Endometrium (tissue), 2 donors: Measurements from ENCODE around the gene SCP2D1.

Experiments
- FAIRE-seq: peaks from 2 replicates; lab custom pipeline; 2012; peaks lifted over from hg19 to GRCh38; lab: Jason Lieb, UNC
- donor health status: control.
- donor health status: control.

Gene SCP2D1

DNA sequence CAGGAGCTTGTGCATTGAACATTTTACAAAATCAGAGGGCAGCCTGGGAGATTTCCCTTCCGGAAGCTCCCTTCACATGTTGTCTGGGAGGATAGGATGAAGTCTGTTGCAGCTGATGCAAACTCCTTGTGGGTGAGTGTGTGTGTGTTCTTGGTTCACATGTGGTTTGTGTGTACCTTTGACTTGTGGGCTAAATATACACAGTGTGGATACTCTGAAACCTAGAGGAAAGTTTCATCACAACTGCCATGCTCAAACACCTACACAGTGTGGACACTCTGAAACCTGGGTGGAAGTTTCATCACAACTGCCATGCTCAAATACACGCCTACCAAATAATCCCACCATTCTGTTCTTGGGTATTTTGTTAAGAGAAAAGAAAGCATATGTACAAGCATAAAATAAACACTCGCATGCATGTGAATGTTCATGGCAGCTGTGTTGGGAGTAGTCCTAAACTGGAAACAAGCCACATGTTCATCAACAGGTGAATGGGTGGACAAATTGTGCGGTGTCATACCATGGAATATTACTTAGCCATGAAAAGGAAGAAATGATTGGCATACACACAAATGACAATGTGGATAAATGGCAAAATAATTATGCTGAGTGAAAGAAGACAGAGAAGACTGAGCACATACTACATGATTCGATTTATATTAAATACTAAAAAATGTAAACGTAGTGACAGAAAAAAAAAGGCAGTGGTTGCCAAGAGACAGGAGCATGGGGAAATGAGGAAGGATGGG lies 1.8 kb downstream of the SCP2D1 start:
- no peak for FAIRE-seq

DNA sequence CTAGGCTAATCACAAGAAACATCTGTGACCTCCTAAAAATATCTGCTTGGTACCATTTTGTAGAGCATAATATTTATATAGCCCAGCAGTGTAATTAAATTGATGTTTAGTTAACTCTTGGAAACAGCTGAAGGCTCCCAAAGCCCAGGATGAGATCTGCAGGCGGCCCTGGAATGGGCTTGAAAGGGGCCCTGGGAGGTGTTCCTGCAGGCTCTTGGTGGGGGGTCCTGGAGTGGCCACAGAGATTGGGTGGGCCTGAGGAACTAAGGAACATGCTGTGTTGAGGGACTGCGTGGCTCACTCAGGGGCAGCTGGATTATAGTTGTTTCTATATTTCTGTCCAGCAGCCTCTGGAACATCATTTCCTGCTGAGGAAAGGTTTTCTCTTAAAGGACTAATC lies 9.2 kb downstream of the SCP2D1 start:
- peak; percentile 91 for FAIRE-seq

- FAIRE-seq, result no peak
These were observed 18.4 kb downstream of the SCP2D1 start for GRCh38 chr20:18831830-18832499.

- FAIRE-seq, result no peak
These were observed 19.1 kb downstream of the SCP2D1 start for GRCh38 chr20:18832546-18833200.

- FAIRE-seq, result no peak
These were observed 22.1 kb downstream of the SCP2D1 start for GRCh38 chr20:18835466-18836256.

DNA sequence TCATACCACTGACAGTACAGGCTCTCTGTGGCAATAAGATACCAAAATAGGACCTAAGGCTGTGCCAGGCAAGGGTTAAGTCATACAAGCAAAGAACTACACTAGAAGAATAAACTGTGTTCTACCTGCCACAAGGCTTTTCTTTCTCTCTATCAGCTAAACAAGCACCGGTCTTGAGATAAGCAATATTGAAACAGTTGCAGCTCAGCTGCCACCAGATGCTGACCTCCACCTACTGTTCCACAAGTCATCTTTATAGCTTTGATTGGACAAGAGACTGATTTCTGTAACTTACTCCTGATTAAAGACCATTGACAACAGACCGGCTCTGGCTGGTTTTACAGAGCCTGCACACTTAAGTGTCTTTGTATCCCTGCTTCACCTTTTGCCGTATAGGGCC lies 24.1 kb downstream of the SCP2D1 start:
- no peak for FAIRE-seq

DNA sequence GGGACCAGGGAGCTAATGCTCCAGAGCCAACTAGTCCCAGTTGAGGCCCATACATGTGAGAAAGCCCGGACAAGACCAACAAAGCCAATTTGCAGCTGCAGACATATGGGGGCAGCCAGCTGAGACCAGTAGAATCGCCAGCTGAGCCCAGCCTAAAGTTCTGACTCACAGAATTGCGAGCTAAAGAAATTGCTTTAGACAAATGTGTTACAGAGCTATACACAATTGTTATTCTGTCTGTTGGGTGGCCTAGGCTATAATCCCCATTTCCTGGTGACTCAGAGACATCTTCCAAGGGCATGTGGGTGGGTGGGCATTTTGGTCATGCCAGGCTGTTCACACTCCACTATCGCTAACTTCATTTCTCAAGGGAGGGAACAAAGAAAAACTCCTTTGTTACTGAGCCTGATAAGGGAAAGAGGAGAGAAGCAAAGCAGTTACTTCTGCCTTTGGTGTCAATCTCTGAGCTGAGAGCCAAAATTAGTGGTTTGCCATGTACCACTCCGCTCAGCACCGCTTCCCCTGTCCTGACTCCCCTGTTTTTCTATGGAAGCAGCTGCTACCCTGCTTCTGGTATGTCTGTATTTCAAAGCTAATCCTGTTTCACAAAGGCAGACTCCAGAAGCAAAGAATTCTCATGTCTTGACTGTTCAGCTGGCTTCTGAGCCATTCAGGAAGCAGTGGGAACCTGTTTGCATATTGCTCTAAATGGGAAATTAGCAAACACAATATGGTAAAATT lies 26.1 kb downstream of the SCP2D1 start:
- no peak for FAIRE-seq

DNA sequence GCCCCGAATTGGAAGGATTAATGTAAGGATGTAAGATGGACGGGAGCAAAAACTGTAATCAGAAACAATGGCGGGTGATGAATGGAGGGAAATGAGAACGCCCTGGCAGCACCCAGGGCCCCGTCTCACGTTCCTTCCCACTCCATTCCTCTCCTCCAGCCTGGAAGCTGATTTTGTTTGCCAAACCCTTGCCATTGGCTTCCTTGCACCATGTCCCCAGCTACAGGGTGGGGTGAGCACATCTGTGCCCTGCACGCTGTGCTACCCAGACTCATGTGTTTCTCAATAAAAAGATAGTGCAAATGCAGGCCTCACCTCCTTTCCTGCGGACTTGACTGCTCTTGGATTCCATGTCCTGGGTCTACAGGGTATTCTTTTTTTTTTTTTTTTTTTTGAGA lies 26.7 kb downstream of the SCP2D1 start:
- no peak for FAIRE-seq

- FAIRE-seq, result no peak
These were observed 31.4 kb downstream of the SCP2D1 start for GRCh38 chr20:18845017-18845416.

GRCh38 chr20:18847226-18847755 lies 33.7 kb downstream of the SCP2D1 start:
- peak; percentile 15 for FAIRE-seq

DNA sequence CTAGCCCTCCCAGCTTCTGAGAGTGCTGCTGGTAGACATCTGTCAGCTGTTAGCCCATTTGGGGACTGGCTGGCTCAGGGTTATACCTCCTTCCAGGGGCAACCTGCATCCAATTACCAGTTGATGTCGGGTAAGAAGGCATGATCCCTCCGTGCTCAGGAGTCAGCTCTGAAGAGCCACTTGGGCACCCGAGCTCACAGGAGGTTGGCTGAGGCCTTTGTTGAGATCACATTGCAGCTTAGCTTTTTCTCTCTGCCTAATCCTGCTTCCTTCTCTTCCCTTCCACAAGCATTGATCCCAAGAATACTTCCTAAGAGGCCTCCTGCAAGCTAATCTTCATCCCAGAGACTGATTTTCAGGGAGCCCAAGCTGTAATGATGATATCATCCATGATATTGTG lies 35.5 kb downstream of the SCP2D1 start:
- no peak for FAIRE-seq

DNA sequence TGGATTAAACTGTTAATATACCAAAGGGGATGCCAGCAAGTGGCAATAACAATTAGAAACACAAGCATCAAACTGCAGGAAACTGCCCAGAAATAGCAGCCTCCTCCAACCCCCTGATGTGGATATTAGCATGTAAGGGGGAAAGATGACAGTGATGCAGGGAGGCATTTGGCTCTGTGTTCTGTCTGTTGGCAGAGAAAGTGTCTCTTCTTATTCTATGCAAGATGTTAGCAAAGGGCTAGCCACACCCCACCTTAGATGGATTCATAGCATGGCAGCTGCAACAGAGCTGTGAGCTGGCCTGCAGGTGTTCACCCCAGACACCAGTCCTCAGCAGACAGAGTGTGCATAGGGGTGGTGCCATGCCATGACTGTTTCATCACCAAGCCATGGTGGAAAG lies 38.0 kb downstream of the SCP2D1 start:
- FAIRE-seq, result no peak

DNA sequence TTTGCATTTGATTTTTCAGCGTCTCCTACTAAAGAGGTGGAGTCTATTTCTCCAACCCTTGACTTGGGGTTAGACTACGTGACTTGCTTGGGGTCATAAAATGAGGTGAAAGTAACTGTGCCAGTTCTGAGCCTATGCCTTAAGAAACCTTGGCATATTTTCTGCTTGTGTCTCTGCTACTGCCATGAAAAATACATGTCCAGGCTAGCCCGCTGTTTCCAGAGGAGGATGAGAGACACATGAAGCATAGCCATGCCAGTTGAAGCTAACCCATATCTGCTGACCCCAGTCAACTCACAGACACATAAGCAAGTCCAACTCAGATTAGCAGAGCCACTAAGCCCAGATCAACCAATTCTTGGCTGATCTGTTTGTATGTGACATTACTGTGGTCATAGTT lies 38.7 kb downstream of the SCP2D1 start:
- FAIRE-seq, result no peak

GRCh38 chr20:18853216-18853615 lies 39.6 kb downstream of the SCP2D1 start:
- FAIRE-seq, result no peak

DNA sequence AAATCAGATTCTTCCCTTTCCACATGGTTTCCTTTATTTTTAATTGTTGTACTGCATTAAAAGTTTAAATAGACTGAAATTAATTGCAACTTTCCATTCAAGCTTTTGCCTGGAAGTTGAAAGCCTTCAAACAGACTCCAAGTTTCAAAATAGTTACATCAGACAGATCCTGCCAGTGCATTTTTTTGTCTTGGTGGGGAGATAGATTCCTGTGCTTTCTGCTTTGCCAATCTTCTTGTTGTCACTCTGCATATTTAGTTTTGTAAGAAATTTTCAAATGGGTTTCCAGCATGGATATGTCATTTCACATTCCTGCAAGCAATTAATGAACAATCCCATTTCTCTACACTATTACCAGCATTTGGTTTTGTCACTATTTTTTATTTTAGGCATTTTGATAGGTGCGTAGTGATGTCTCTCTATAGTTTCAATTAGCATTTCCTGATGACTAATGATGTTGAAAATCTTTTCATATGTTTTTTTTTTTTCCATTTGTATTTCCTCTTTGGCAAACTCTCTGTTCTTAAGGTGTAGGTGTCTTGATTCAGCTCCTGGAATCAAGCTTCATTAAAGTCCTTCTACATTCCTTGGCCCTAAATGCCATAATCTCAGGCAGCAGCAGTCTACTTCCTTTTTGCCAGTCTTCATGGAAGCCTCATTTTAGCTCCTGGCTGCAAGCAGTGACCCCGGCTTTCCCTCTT lies 40.5 kb downstream of the SCP2D1 start:
- FAIRE-seq, result no peak

DNA sequence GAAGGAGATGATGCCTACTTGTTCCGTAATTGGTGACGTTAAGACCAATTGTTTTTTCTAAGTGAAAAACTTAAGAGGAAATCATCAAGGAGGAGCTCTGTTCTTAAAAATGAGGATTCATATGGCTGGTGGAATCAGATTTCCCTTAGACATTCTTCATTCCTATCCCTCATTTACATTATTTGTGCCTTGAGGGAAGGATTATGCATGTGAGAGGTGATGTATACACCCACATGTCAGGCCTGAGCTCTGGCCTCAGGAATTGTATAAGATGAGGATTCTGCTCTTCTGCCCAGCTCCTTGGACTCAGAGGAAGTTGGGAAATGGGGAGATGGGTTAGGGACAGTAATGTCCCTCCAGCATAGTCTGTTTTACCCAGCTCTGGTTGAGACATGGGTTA lies 42.3 kb downstream of the SCP2D1 start:
- FAIRE-seq, result no peak

DNA sequence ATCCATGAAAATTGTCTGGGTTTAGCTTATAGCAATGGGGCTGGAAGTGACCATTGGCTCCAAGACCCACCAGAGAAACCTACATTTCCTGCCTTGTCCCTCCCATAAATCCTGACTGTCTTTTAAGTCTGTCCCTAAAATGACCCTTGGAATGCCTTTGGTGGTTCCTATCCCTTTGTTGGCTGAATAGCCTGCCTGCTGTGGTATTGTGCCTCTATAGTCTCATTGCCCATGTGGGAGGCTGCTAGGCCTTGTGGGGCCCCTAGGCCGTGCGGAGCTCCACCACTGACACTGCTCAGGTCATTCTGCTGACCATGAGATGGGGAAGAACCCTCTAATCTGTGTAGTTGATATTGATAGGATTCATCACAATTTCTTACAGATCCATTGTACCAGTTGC lies 43.3 kb downstream of the SCP2D1 start:
- no peak for FAIRE-seq

GRCh38 chr20:18857640-18858039 lies 44.1 kb downstream of the SCP2D1 start:
- peak; percentile 46 for FAIRE-seq

- no peak for FAIRE-seq
These were observed 45.2 kb downstream of the SCP2D1 start for GRCh38 chr20:18858816-18859215.
